ENCODE results near the gene GORASP2. TPM values are rescaled to one million over a fixed set of nuclear protein-coding genes. Genes with fewer than 3 reads are reported as not detected.

GORASP2 gene
- polyA plus RNA-seq, 1 of the 3 experiments (the other 2 are of a cell fraction): 127 TPM

- Histone ChIP-seq H3K4me2 (peak overlapping the region; percentile 80), H3K79me2 (ENCODE audit: insufficient read depth) (no peaks in the 10 kb centered on the region), H3K36me3 (replicated peaks in 1 of 2; ENCODE audit: control insufficient read depth in 1 of 2, insufficient read depth in 2 of 2, low read length in 1 of 2) (peaks cover 6 to 7% of the 10 kb centered on the region in 2 experiments), H3K4me3 (ENCODE audit: low read depth in 2 of 2, low read length in 1 of 2) (0 out of 4 replicates have a peak overlapping the region, but pooled peaks of 1 of the 2 experiments have one; percentile 69), H4K20me1 (ENCODE audit: insufficient read depth) (no peaks in the 10 kb centered on the region), H3K9me2 (no peaks in the 10 kb centered on the region), H3K4me1 (ENCODE audit: control insufficient read depth in 1 of 2, insufficient read depth in 2 of 2, low read depth in 1 of 2, low read length in 1 of 2) (peaks cover 5 to 14% of the 10 kb centered on the region in 2 experiments; a peak in 2 of 4 replicates), H3F3A (replicated peaks; ENCODE audit: insufficient read depth) (peaks cover 10% of the 10 kb centered on the region), H3K9ac (no peak overlapping the region), H3K27ac (ENCODE audit: low read depth in 2 of 2, low read length in 1 of 2) (no peak overlapping the region), H3K27me3 (ENCODE audit: insufficient read depth) (no peaks in the 10 kb centered on the region), H2AFZ (ENCODE audit: low read depth) (peak overlapping the region; percentile 60; the same call in 1 of the 2 replicates), H3K9me3 (no peaks in the 10 kb centered on the region)
- POLR2A ChIA-PET: interaction anchor here (1.2 to 3.5 kb wide), 2 partner anchors 188 to 444 kb away, joined by 5 to 9 read pairs; partner anchors contain the start of gene TLK1
- WGBS (ENCODE audit: low lambda C conversion rate): 87% methylated on average over 20 of the region's 20 CpGs
- peak; percentile 35 for DNase-seq
- CTCF ChIA-PET: interaction anchor here (0.6 to 4.6 kb wide), 29 partner anchors 10 to 509 kb away, joined by 3 to 70 read pairs (median 4); partner anchors contain the start of genes DCAF17, GORASP2, METTL8 and TLK1
- no peak for TF ChIP-seq NFIC (IDR thresholded peaks at IDR 0.05; ENCODE audit: borderline replicate concordance)
- no peak for TF ChIP-seq MEF2A (IDR thresholded peaks at IDR 0.05; ENCODE audit: borderline replicate concordance, low read depth)
- no peak for TF ChIP-seq GATA2 (CRISPR knock-in tag; IDR thresholded peaks at IDR 0.05)
- TF ChIP-seq FOXM1 (IDR thresholded peaks at IDR 0.05; ENCODE audit: low read depth): no peak
- TF ChIP-seq ZBTB33 (IDR thresholded peaks at IDR 0.05; ENCODE audit: borderline replicate concordance, low read depth): no peak
- TF ChIP-seq TAF1 (IDR thresholded peaks at IDR 0.05; ENCODE audit: borderline replicate concordance, low read depth, low read length): no peak
- TF ChIP-seq RCOR1 (IDR thresholded peaks at IDR 0.05; ENCODE audit: low read length): no peak
- no peak for TF ChIP-seq EZH2phosphoT487 (IDR thresholded peaks at IDR 0.05; ENCODE audit: borderline replicate concordance, low read depth)
- TF ChIP-seq POLR2AphosphoS5 (IDR thresholded peaks at IDR 0.05; ENCODE audit: low read depth, low read length): no peak
- no peak for TF ChIP-seq PBX3 (IDR thresholded peaks at IDR 0.05)
- no peak for TF ChIP-seq ELF1 (IDR thresholded peaks at IDR 0.05)
- TF ChIP-seq, protein P1, sequence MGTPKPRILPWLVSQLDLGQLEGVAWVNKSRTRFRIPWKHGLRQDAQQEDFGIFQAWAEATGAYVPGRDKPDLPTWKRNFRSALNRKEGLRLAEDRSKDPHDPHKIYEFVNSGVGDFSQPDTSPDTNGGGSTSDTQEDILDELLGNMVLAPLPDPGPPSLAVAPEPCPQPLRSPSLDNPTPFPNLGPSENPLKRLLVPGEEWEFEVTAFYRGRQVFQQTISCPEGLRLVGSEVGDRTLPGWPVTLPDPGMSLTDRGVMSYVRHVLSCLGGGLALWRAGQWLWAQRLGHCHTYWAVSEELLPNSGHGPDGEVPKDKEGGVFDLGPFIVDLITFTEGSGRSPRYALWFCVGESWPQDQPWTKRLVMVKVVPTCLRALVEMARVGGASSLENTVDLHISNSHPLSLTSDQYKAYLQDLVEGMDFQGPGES (IDR thresholded peaks at IDR 0.05; ENCODE audit: low read depth, low read length): no peak
- TF ChIP-seq CTCF (IDR thresholded peaks at IDR 0.05): no peak
- TF ChIP-seq FOXJ3 (CRISPR knock-in tag; IDR thresholded peaks at IDR 0.05): no peak
Measured at GRCh38 chr2:170972296-170973224, 43.5 kb downstream of the GORASP2 start.
